ENCODE results near the gene NKAIN2. TPM values are rescaled to one million over a fixed set of nuclear protein-coding genes. Genes with fewer than 3 reads are reported as not detected.

Gene NKAIN2
- total RNA-seq, result under 1 TPM in 1 of 2 donors, not detected in 1; 0.29 TPM
- 4.6 TPM for polyA plus RNA-seq (2013, experiment 1 of 2)
- 3.7 TPM for polyA plus RNA-seq (2013, experiment 2 of 2)
- long read RNA-seq, experiment 1, result 0 reads
- long read RNA-seq, experiment 2, partial matches to known transcripts, result 0 of 2 reads
- long read RNA-seq, experiment 2, other reads (novel, unspliced or antisense), result 2 of 2 reads
- long read RNA-seq, experiment 3, partial matches to known transcripts, result 0 of 1 reads
- long read RNA-seq, experiment 3, other reads (novel, unspliced or antisense), result 1 of 1 reads
- long read RNA-seq, experiment 4, partial matches to known transcripts, result 0 of 1 reads
- long read RNA-seq, experiment 4, other reads (novel, unspliced or antisense), result 1 of 1 reads

DNA sequence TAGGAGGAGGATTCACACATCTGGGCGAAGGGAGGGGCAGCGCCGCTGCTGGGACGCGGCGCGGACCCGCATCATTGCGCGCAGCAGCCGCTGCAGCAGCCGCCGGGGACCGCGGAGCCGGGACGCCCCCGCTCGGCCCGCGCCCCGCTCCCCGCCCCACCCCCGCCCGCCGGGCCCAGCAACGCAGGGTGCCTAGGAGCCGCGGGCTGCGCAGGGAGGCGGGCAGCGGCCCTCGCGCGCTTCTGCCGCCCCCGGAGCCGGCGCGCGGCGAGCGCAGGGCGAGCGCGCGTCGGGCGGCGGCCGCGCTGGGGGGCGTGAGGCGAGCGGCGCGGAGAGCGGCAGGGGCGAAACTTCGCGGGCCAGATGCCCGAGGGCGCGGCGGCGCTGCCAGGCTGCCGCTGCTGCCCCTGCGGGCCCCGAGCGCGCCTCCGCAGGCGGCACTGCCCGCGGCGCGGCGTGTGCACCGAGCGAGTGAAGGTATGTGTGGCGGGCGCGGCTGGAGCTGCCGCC lies at the start of gene NKAIN2:
NKAIN2 (plus strand) TSS at position 362 of the 510 bp plus-strand sequence.
- Mint-ChIP-seq H3K4me1 (peaks cover 4% of the 10 kb centered on the region), H3K27ac (no peak within 1 kb of the TSS), H3K9me3 (no peaks in the 10 kb centered on the region), H3K36me3 (ENCODE audit: low read depth) (no peaks in the 10 kb centered on the region), H3K4me3 (peak within 1 kb of the TSS; percentile 73), H3K27me3 (ENCODE audit: insufficient read depth) (peaks cover 86% of the 10 kb centered on the region)
- WGBS, 2 experiments (ENCODE audit: insufficient coverage in 1 of 2, insufficient read length in 1 of 2), result 0 to 3% methylated on average over 10 to 84 of the region's 84 CpGs
- no peak within 1 kb of the TSS for H3K27ac ChIP-seq (ENCODE audit: low read depth, low read length)
- DNase-seq, result no peak
- TF ChIP-seq, protein P1, sequence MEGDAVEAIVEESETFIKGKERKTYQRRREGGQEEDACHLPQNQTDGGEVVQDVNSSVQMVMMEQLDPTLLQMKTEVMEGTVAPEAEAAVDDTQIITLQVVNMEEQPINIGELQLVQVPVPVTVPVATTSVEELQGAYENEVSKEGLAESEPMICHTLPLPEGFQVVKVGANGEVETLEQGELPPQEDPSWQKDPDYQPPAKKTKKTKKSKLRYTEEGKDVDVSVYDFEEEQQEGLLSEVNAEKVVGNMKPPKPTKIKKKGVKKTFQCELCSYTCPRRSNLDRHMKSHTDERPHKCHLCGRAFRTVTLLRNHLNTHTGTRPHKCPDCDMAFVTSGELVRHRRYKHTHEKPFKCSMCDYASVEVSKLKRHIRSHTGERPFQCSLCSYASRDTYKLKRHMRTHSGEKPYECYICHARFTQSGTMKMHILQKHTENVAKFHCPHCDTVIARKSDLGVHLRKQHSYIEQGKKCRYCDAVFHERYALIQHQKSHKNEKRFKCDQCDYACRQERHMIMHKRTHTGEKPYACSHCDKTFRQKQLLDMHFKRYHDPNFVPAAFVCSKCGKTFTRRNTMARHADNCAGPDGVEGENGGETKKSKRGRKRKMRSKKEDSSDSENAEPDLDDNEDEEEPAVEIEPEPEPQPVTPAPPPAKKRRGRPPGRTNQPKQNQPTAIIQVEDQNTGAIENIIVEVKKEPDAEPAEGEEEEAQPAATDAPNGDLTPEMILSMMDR (conservative IDR thresholded peaks at IDR 0.05), result no peak
- no peaks in the 10 kb centered on the region for H3K36me3 ChIP-seq (ENCODE audit: control insufficient read depth, insufficient read depth, low read length)
- no peak within 1 kb of the TSS for H3K9ac ChIP-seq (ENCODE audit: extremely low read depth, low read length, poor library complexity, severe bottlenecking)
- peaks cover 62% of the 10 kb centered on the region for H3K27me3 ChIP-seq (ENCODE audit: control insufficient read depth, insufficient read depth, low read length, poor library complexity, severe bottlenecking)
- peak within 1 kb of the TSS; percentile 79 for H3K4me3 ChIP-seq (ENCODE audit: low read length)
- H3K9me3 ChIP-seq (ENCODE audit: control insufficient read depth, low read length), result no peaks in the 10 kb centered on the region
- no peaks in the 10 kb centered on the region for H3K4me1 ChIP-seq (ENCODE audit: control insufficient read depth, insufficient read depth, low read length)

DNA sequence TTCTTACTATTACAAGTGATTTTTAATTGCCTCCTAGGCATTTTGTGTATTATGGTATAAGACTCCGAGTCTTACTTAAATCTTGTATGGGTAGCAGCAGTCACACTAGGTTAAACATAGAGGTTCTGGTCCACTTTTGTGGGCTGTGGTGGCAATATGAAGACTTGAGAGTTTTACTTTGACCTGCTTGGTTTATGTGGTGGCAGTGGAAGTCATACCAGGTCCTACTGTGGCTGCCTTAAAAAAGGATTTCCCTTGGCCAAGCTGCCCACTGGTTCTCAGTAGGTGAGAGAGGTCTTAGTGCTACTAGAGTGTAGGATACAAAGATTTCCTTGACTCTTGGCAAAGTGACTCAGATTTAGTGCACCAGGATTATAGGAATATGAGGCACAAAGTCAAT lies 44.2 kb upstream of the NKAIN2 start:
- no peaks in the 10 kb centered on the region for H3K4me1 ChIP-seq (ENCODE audit: control insufficient read depth, insufficient read depth, low read length)
- no peak overlapping the region for H3K27ac Mint-ChIP-seq
- H3K27me3 ChIP-seq (ENCODE audit: control insufficient read depth, insufficient read depth, low read length, poor library complexity, severe bottlenecking), result no peaks in the 10 kb centered on the region
- no peak for DNase-seq
- TF ChIP-seq, protein P1 (conservative IDR thresholded peaks at IDR 0.05), result no peak
- WGBS, 2 experiments (ENCODE audit: insufficient coverage in 1 of 2, insufficient read length in 1 of 2), result 90% methylated on average over 1 of the region's 1 CpG; no CpG with 5 or more reads in 1 of the 2 experiments
- H3K27ac ChIP-seq (ENCODE audit: low read depth, low read length), result no peak overlapping the region
- H3K9me3 Mint-ChIP-seq, result peaks cover 9% of the 10 kb centered on the region
- no peak overlapping the region for H3K9ac ChIP-seq (ENCODE audit: extremely low read depth, low read length, poor library complexity, severe bottlenecking)
- no peaks in the 10 kb centered on the region for H3K36me3 Mint-ChIP-seq (ENCODE audit: low read depth)
- no peaks in the 10 kb centered on the region for H3K4me1 Mint-ChIP-seq
- H3K36me3 ChIP-seq (ENCODE audit: control insufficient read depth, insufficient read depth, low read length), result no peaks in the 10 kb centered on the region
- no peaks in the 10 kb centered on the region for H3K27me3 Mint-ChIP-seq (ENCODE audit: insufficient read depth)
- H3K4me3 ChIP-seq (ENCODE audit: low read length), result no peak overlapping the region
- H3K9me3 ChIP-seq (ENCODE audit: control insufficient read depth, low read length), result no peaks in the 10 kb centered on the region
- H3K4me3 Mint-ChIP-seq, result no peak overlapping the region

DNA sequence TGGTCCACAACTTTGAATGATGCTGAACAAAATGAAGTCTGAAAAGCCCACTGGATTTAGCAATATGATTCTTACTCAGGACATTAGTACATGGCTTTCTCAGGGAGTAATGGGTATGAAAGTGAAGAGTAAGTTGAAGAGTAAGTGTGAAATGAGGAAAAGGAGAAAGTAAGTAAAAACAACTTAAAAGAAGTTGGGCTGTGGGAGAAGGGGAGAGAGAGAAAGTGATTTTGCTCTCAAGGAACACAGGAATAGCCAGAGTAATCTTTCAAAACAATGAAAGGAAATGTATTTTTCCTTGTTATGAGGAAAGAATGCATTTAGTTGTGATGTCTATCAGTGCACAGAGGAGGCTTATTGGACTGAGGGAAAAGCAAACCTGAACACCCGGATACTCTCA lies 39.8 kb upstream of the NKAIN2 start:
- Mint-ChIP-seq H3K9me3 (peaks cover 5% of the 10 kb centered on the region), H3K27ac (no peak overlapping the region), H3K4me1 (peaks cover 4% of the 10 kb centered on the region), H3K4me3 (no peak overlapping the region), H3K27me3 (ENCODE audit: insufficient read depth) (no peaks in the 10 kb centered on the region), H3K36me3 (ENCODE audit: low read depth) (no peaks in the 10 kb centered on the region)
- Histone ChIP-seq H3K27me3 (ENCODE audit: control insufficient read depth, insufficient read depth, low read length, poor library complexity, severe bottlenecking) (no peaks in the 10 kb centered on the region), H3K9me3 (ENCODE audit: control insufficient read depth, low read length) (no peaks in the 10 kb centered on the region), H3K9ac (ENCODE audit: extremely low read depth, low read length, poor library complexity, severe bottlenecking) (no peak overlapping the region), H3K4me3 (ENCODE audit: low read length) (no peak overlapping the region), H3K27ac (ENCODE audit: low read depth, low read length) (no peak overlapping the region), H3K4me1 (ENCODE audit: control insufficient read depth, insufficient read depth, low read length) (no peaks in the 10 kb centered on the region), H3K36me3 (ENCODE audit: control insufficient read depth, insufficient read depth, low read length) (no peaks in the 10 kb centered on the region)
- TF ChIP-seq, protein P1 (conservative IDR thresholded peaks at IDR 0.05), result no peak
- no peak for DNase-seq
- 100% methylated on average over 1 of the region's 1 CpG; no CpG with 5 or more reads in 1 of the 2 experiments for WGBS, 2 experiments (ENCODE audit: insufficient coverage in 1 of 2, insufficient read length in 1 of 2)
